ENCODE data around the gene VEPH1.

The VEPH1 gene

DNA sequence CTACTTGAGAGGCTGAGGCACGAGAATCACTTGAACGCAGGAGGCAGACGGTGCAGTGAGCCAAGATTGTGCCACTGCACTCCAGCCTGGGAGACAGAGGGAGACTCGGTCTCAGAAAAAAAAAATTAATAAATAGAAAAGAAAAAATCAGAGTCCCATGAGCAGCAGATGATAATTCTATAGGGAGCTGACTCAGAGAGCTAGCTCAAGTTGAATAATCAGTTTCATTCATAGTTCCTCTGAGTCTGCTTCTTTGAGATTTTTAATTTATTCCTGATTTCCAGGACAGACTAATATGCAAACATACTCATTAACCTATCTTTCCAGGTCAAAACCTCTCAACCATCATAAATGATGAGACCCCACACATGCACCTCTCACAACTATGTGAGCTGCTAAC lies 121.6 kb downstream of the VEPH1 start:
- TF ChIP-seq, protein P1, sequence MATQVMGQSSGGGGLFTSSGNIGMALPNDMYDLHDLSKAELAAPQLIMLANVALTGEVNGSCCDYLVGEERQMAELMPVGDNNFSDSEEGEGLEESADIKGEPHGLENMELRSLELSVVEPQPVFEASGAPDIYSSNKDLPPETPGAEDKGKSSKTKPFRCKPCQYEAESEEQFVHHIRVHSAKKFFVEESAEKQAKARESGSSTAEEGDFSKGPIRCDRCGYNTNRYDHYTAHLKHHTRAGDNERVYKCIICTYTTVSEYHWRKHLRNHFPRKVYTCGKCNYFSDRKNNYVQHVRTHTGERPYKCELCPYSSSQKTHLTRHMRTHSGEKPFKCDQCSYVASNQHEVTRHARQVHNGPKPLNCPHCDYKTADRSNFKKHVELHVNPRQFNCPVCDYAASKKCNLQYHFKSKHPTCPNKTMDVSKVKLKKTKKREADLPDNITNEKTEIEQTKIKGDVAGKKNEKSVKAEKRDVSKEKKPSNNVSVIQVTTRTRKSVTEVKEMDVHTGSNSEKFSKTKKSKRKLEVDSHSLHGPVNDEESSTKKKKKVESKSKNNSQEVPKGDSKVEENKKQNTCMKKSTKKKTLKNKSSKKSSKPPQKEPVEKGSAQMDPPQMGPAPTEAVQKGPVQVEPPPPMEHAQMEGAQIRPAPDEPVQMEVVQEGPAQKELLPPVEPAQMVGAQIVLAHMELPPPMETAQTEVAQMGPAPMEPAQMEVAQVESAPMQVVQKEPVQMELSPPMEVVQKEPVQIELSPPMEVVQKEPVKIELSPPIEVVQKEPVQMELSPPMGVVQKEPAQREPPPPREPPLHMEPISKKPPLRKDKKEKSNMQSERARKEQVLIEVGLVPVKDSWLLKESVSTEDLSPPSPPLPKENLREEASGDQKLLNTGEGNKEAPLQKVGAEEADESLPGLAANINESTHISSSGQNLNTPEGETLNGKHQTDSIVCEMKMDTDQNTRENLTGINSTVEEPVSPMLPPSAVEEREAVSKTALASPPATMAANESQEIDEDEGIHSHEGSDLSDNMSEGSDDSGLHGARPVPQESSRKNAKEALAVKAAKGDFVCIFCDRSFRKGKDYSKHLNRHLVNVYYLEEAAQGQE (IDR thresholded peaks at IDR 0.05; ENCODE audit: insufficient replicate concordance, low read depth): no peak
- TF ChIP-seq POLR2AphosphoS5 (IDR thresholded peaks at IDR 0.05; ENCODE audit: low read depth) (no peak), SPI1 (IDR thresholded peaks at IDR 0.05; ENCODE audit: borderline replicate concordance, low read depth) (no peak), GABPA (IDR thresholded peaks at IDR 0.05; ENCODE audit: low read depth) (no peak)
- TF ChIP-seq, protein P2, sequence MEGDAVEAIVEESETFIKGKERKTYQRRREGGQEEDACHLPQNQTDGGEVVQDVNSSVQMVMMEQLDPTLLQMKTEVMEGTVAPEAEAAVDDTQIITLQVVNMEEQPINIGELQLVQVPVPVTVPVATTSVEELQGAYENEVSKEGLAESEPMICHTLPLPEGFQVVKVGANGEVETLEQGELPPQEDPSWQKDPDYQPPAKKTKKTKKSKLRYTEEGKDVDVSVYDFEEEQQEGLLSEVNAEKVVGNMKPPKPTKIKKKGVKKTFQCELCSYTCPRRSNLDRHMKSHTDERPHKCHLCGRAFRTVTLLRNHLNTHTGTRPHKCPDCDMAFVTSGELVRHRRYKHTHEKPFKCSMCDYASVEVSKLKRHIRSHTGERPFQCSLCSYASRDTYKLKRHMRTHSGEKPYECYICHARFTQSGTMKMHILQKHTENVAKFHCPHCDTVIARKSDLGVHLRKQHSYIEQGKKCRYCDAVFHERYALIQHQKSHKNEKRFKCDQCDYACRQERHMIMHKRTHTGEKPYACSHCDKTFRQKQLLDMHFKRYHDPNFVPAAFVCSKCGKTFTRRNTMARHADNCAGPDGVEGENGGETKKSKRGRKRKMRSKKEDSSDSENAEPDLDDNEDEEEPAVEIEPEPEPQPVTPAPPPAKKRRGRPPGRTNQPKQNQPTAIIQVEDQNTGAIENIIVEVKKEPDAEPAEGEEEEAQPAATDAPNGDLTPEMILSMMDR (IDR thresholded peaks at IDR 0.05; ENCODE audit: insufficient read depth, low read length): no peak
- Histone ChIP-seq H3K27ac (replicated peaks) (no peak overlapping the region), H3K4me3 (replicated peaks; ENCODE audit: insufficient read depth, low read length) (no peak overlapping the region), H3K27me3 (ENCODE audit: insufficient read depth, poor library complexity, severe bottlenecking) (peaks cover 7% of the 10 kb centered on the region)
- DNase-seq (ENCODE audit: low read depth in 1 of 2, low spot score in 1 of 2): no peak

DNA sequence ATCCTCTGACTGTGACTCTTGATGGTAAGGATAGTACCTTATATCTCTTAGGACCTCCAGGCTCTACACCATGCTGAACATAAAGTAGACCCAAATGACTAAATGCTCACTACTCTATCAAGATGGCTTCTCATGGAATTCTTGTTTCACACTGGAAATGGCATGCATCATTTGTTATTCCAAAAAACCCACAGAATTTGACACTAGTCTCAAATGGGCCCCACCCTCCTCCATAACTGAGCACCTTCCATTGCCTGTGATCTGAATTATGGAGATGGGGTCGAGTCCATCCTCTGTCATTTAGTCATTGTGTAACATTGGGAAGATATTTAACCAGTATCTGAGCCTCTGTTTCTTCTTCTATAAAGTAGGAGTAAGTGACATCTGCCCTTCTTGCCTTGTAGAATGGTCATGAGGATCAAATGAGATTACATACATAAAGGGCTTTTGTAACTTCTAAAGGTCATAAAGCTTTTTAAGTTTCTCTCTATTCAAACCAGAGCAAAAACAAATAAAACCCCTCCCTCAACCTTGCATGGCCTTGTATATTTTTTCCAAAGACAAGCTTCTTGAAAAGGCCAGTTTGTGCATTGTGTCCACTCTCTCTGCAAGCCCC lies 123.6 kb downstream of the VEPH1 start:
- TF ChIP-seq SPI1 (IDR thresholded peaks at IDR 0.05; ENCODE audit: borderline replicate concordance, low read depth) (no peak), GABPA (IDR thresholded peaks at IDR 0.05; ENCODE audit: low read depth) (no peak), POLR2AphosphoS5 (IDR thresholded peaks at IDR 0.05; ENCODE audit: low read depth) (no peak)
- TF ChIP-seq, protein P2 (IDR thresholded peaks at IDR 0.05; ENCODE audit: insufficient read depth, low read length): no peak
- TF ChIP-seq, protein P1 (IDR thresholded peaks at IDR 0.05; ENCODE audit: insufficient replicate concordance, low read depth): no peak
- no peak for DNase-seq (ENCODE audit: low read depth in 1 of 2, low spot score in 1 of 2)
- H3K4me3 ChIP-seq (replicated peaks; ENCODE audit: insufficient read depth, low read length): no peak overlapping the region
- H3K27ac ChIP-seq (replicated peaks): no peak overlapping the region
- peaks cover 7% of the 10 kb centered on the region for H3K27me3 ChIP-seq (ENCODE audit: insufficient read depth, poor library complexity, severe bottlenecking)

DNA sequence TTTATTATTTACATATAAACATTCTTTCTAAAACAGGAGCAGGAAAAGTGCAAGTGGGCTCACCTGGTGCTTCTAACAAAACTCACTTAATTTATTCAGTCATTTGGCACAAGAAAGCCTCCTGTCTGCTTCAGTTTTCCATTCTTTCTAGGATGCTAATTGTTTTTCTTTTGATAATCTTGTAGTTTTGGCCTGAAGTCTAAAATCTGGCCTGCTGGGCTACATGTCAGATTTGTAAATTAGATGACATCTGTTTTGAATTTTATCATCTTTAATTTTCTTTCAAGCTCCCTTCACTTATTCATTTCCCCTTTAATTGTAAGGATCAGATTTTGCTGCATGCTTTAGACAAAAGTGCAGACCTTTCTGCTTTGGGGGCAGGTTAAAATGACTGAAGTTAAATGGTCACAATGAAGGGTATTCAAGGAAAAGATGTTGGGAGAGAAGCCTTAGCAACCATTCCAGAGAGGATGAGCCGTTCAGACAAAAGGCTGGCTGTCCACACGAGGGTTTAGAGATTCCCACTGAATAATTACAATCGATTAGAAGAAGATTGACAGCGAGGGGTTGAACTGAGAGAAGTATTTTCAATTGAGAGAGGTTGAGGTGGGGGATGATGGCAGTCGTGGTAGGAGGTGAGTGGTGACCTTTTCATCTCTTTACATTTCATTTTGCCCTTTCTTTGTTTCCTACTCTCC lies 126.5 kb downstream of the VEPH1 start:
- Histone ChIP-seq H3K27me3 (ENCODE audit: insufficient read depth, poor library complexity, severe bottlenecking) (no peaks in the 10 kb centered on the region), H3K4me3 (replicated peaks; ENCODE audit: insufficient read depth, low read length) (no peak overlapping the region), H3K27ac (replicated peaks) (no peak overlapping the region)
- no peak for TF ChIP-seq POLR2AphosphoS5 (IDR thresholded peaks at IDR 0.05; ENCODE audit: low read depth)
- TF ChIP-seq SPI1 (IDR thresholded peaks at IDR 0.05; ENCODE audit: borderline replicate concordance, low read depth): no peak
- TF ChIP-seq GABPA (IDR thresholded peaks at IDR 0.05; ENCODE audit: low read depth): no peak
- DNase-seq (ENCODE audit: low read depth in 1 of 2, low spot score in 1 of 2): no peak

DNA sequence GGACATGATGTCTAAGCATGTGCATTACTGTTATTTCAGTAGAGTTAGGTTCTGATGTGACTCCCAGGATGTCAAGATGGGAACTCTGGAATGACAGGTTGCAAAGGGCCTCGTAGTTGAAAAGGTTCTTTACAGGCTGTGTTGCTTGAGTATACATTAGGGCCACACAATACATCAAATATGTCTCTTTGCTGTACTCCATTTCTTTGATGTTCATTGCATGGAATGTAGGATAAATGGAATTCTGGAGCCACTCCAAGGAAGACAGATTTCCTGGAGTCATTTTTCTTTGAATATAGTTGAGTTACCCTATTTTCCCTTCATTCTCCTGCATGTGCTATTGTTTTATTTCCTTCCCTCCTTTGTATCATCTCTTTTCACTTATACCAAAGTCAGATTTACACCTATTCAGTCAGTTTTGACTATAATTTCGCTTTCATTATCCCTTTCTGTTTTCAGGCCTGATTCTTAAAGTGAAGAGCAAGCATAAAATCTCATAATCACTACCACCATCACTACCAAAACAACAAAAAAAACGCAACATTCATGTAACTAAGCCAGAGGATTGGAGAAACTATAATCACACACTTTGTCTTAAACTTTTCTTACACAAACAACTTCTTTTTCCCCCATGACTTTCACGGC lies 127.8 kb downstream of the VEPH1 start:
- TF ChIP-seq POLR2AphosphoS5 (IDR thresholded peaks at IDR 0.05; ENCODE audit: low read depth) (no peak), GABPA (IDR thresholded peaks at IDR 0.05; ENCODE audit: low read depth) (no peak), SPI1 (IDR thresholded peaks at IDR 0.05; ENCODE audit: borderline replicate concordance, low read depth) (no peak)
- TF ChIP-seq, protein P2 (IDR thresholded peaks at IDR 0.05; ENCODE audit: insufficient read depth, low read length): no peak
- TF ChIP-seq, protein P1 (IDR thresholded peaks at IDR 0.05; ENCODE audit: insufficient replicate concordance, low read depth): no peak
- Histone ChIP-seq H3K4me3 (replicated peaks; ENCODE audit: insufficient read depth, low read length) (no peak overlapping the region), H3K27me3 (ENCODE audit: insufficient read depth, poor library complexity, severe bottlenecking) (no peaks in the 10 kb centered on the region), H3K27ac (replicated peaks) (no peak overlapping the region)
- DNase-seq (ENCODE audit: low read depth in 1 of 2, low spot score in 1 of 2): no peak
